IPS DF 6.9 (cell line): ENCODE results near the gene ZNF174.

ENCODE experiments used
- DNase-seq: peaks from one replicate; pipeline ENCODE4 v3.0.0-alpha.2; 2013; ENCODE audit warnings: low read depth, low spot score
- H3K27ac ChIP-seq: one replicate; pipeline ENCODE4 v1.5.1; 2013; ENCODE audit warnings: low read length, control low read depth
- H3K27me3 ChIP-seq: 2 replicates; pipeline ENCODE4 v1.6.1; 2013; ENCODE audit warnings: mild to moderate bottlenecking, low read length; ENCODE audit not compliant: control insufficient read depth, insufficient read depth
- H3K36me3 ChIP-seq: 2 replicates; pipeline ENCODE4 v1.6.1; 2013; ENCODE audit warnings: low read length; ENCODE audit not compliant: control insufficient read depth, insufficient read depth
- H3K4me1 ChIP-seq: 2 replicates; pipeline ENCODE4 v1.6.1; 2013; ENCODE audit warnings: low read length; ENCODE audit not compliant: control insufficient read depth, insufficient read depth
- H3K4me3 ChIP-seq: 2 replicates; pipeline ENCODE4 v1.5.1; 2013; ENCODE audit warnings: mild to moderate bottlenecking, low read length
- H3K9me3 ChIP-seq: 2 replicates; pipeline ENCODE4 v1.6.1; 2013; ENCODE audit warnings: low read length, inconsistent platforms; ENCODE audit not compliant: control insufficient read depth, insufficient read depth
- WGBS: extraction: QIAGEN DNeasy Blood & Tissue Kit; methylation state at CpG from one replicate; pipeline ENCODE4 v1.1.7; 2013; ENCODE audit warnings: mixed read lengths, missing lambda C conversion rate; ENCODE audit not compliant: insufficient read length, insufficient coverage; 5-methylcytosine and 5-hydroxymethylcytosine counted together

ZNF174 gene

DNA sequence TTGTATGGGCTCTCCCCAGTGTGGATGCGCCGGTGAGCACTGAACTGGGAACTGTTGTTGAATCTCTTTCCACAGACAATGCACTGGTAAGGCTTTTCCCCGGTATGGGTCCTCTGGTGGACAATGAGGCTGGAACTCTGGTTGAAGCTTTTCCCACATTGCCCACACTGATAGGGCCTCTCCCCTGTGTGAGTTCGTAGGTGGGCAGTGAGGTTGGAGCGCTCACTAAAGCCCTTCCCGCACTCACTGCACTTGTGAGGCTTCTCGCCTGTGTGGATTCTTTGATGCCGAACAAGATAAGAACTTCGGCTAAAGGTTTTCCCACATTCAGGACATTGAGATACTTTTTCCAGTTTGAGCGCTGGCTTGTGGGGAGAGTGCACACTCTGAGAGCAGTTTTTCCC, 18.0 kb upstream of the ZNF174 start:
- Histone ChIP-seq H3K27ac (no peak overlapping the region), H3K4me1 (no peaks in the 10 kb centered on the region), H3K9me3 (peaks cover 27% of the 10 kb centered on the region), H3K4me3 (no peak overlapping the region), H3K36me3 (peaks cover 29% of the 10 kb centered on the region), H3K27me3 (no peaks in the 10 kb centered on the region)
- no CpG with 5 or more reads among the region's 10 CpGs for WGBS
- no peak for DNase-seq

DNA sequence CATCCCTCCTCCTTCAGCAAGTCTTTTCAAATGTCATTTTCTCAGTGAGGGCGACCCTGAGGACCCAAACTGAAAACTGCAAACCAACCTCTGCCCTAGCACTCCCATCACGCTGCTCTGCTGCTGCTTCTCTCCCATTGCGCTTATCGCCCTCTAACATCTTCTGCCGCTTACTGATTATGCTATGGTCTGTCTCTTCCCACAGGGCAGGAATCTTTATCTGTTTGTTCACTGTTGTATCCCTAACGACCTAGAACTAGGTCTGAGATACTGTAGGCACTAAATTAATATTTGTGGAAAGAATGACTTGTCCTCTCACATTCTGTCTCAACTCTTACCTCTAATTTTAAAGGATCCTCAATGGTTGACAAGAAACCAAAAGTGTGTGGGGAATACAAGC, 12.7 kb upstream of the ZNF174 start:
- Histone ChIP-seq H3K27ac (no peak overlapping the region), H3K9me3 (peaks cover 11% of the 10 kb centered on the region), H3K27me3 (no peaks in the 10 kb centered on the region), H3K4me3 (no peak overlapping the region), H3K36me3 (peaks cover 29% of the 10 kb centered on the region), H3K4me1 (no peaks in the 10 kb centered on the region)
- WGBS = no CpG with 5 or more reads among the region's 6 CpGs
- no peak for DNase-seq

DNA sequence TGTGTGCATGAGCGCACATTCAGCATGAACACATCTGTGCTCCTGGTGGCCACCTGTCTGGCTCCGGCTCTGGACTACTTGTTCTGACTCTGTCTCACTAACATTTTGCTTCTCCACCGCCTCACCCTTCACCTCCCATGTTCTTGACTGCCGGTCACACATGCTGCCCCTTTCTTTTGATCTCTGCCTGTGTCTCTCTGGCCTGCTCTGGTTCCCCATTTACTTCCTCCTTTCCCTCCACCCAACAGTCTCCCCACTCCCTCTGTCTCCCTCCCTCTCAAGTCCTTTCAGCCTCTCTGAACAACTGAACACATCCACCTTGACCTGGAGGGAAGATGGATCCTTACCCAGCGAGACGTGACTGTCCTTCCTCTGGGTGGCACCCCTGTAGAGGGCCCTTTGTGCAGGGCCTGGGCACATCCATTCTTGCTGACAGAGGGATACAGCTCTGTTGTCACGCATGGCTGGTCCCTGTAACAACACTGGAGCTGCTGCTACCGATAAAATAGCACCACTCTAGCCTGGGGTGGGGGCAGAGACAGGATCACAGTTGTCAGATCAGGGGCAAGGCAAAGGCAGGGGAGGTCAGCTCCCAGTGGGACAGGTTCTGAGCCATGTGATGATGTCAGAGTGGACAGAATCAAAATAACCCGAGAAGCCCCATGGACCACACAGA, 11.2 kb upstream of the ZNF174 start:
- peaks cover 2% of the 10 kb centered on the region; the same call in 1 of the 2 replicates for H3K9me3 ChIP-seq
- H3K4me3 ChIP-seq = no peak overlapping the region
- no peaks in the 10 kb centered on the region for H3K4me1 ChIP-seq
- no peak for DNase-seq
- no CpG with 5 or more reads among the region's 9 CpGs for WGBS
- no peak overlapping the region for H3K27ac ChIP-seq
- H3K27me3 ChIP-seq = no peaks in the 10 kb centered on the region
- H3K36me3 ChIP-seq = peaks cover 20% of the 10 kb centered on the region

DNA sequence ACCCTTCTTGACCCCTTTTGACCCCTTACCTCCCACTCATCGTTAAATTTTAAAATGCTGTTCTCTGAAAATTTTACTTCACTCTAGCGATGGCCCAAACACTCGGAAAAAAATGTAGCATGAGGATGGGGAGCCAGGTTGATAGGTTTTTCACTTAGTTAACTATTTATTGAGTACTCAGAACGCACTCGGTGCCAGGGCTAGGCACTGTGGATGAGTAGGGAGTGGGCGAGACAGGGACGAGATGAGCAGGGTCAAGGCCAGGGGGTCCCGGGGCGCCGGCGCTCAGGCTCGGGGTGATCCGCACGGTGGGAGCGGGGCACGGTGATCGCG, 603 bp upstream of the ZNF174 start:
- no peak for DNase-seq
- WGBS = no CpG with 5 or more reads among the region's 18 CpGs
- H3K27me3 ChIP-seq = no peaks in the 10 kb centered on the region
- peaks cover 11% of the 10 kb centered on the region for H3K36me3 ChIP-seq
- no peaks in the 10 kb centered on the region for H3K9me3 ChIP-seq
- peak overlapping the region; percentile 57 for H3K4me3 ChIP-seq
- no peak overlapping the region for H3K27ac ChIP-seq
- H3K4me1 ChIP-seq = no peaks in the 10 kb centered on the region

DNA sequence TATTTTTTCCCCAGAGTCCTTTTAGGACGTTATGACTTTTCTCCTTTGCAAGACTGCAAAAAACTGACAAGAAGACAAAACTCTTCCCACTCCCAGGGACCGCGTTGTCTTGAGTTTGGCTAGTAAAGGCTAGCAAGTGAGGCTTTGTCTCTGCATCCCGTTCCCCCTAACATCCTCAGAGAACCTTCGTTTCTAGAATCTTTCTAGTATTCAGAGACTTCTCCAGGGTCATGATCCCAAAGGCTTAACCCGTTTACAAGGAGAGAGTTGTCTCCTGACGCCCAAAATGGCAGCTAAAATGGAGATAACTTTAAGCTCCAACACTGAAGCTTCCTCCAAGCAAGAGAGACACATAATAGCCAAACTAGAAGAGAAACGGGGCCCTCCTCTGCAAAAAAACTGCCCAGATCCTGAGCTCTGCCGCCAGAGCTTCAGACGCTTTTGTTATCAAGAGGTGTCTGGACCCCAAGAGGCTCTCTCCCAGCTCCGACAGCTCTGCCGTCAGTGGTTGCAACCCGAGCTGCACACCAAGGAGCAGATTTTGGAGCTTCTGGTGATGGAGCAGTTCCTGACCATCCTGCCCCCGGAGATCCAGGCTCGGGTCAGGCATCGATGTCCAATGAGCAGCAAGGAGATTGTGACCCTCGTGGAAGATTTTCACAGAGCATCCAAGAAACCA, 843 bp downstream of the ZNF174 start:
- Histone ChIP-seq H3K9me3 (no peaks in the 10 kb centered on the region), H3K4me1 (no peaks in the 10 kb centered on the region), H3K27ac (no peak overlapping the region), H3K27me3 (no peaks in the 10 kb centered on the region), H3K36me3 (peaks cover 6% of the 10 kb centered on the region), H3K4me3 (peak overlapping the region; percentile 83; the same call in 1 of the 2 replicates)
- no CpG with 5 or more reads among the region's 17 CpGs for WGBS
- no peak for DNase-seq

DNA sequence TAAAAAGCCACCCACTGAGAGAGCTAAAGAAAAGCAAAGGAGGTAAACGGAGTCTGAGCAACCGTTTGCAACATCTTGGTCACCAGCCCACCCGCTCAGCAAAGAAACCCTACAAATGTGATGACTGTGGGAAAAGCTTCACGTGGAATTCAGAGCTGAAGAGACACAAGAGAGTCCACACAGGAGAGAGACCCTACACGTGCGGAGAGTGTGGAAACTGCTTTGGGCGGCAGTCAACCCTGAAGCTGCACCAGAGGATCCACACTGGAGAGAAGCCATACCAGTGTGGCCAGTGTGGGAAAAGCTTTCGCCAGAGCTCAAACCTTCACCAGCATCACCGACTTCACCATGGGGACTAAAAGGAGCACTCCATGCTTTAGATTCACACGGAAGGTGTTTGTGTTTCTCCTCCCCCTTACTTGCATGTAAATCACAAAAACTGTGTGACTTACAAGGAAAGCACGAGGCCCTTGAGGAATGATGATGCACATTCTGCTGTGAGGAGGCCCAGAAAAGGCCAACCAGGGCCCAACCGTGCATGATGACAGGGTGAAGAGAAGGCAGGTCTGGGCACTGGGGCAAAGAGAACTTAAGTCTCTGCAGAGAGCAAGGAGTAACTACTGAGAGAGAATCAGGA, 7.7 kb downstream of the ZNF174 start:
- peaks cover 12% of the 10 kb centered on the region for H3K36me3 ChIP-seq
- H3K27ac ChIP-seq = no peak overlapping the region
- no peaks in the 10 kb centered on the region for H3K27me3 ChIP-seq
- no peak overlapping the region for H3K4me3 ChIP-seq
- peaks cover 16% of the 10 kb centered on the region for H3K9me3 ChIP-seq
- DNase-seq = no peak
- H3K4me1 ChIP-seq = no peaks in the 10 kb centered on the region
- WGBS = no CpG with 5 or more reads among the region's 12 CpGs

DNA sequence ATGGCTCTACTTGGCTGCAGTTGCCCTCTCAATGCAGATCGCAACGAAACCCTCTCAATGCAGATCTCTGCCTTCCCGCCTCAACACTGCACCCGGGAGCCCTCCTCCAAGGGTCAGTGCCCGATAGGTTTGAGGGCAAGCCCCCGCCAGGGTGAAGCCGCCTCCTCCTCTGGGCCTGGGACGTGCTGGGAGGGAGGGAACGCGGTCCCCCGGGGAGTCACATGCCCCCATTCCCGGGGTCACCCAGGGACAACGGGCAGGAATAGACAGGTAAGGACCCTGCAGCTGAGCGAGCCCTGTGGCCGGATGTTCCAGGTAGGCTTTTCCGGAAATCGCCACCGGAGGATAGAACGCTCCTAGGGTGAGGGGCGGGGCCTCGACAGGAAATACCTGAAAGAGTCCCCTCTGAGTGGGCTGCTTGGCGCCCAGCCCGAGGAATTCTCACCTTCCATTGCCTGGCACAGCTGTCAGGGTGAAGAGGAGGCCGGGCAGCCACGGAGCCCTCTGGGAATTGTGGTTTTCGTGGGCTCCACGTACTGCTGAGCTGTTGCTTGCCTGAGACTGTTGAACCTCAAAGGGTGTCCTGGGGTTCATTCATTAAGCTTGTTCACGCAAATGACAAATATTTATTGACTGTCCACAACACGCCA, 12.8 kb downstream of the ZNF174 start:
- no peak for DNase-seq
- peaks cover 2% of the 10 kb centered on the region for H3K36me3 ChIP-seq

DNA sequence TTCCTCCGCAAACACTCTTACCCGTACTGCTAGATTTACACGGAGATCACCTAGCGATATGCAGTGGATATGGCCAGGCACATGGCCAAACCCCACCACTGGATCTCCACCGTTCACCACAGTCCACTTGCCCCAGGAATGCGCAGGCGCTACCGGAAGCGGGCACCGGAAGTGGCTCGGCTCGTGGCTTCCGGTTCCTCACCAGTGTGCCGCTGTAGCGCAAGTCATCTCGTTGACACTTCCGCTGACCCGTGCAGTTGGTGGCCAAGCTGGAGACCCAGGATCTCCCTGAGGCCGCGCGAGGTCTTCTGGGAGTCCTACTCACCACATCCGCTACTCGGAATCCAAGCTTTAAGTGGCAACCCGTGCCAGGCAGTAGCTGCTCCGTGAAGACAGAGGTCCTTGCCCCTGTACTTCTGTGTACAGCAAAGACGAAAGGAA, 30.8 kb downstream of the ZNF174 start:
- no peak for DNase-seq
- H3K9me3 ChIP-seq = no peaks in the 10 kb centered on the region
- H3K36me3 ChIP-seq = no peaks in the 10 kb centered on the region
- no CpG with 5 or more reads among the region's 26 CpGs for WGBS
- no peaks in the 10 kb centered on the region for H3K4me1 ChIP-seq
- no peak overlapping the region for H3K27ac ChIP-seq
- no peak overlapping the region for H3K4me3 ChIP-seq
- no peaks in the 10 kb centered on the region for H3K27me3 ChIP-seq

More for the DNA sequence above, 12.8 kb downstream of the ZNF174 start:
- no peaks in the 10 kb centered on the region for H3K4me1 ChIP-seq
- no CpG with 5 or more reads among the region's 29 CpGs for WGBS
- no peak overlapping the region for H3K27ac ChIP-seq
- H3K4me3 ChIP-seq = no peak overlapping the region
- H3K27me3 ChIP-seq = no peaks in the 10 kb centered on the region
- H3K9me3 ChIP-seq = peaks cover 3% of the 10 kb centered on the region

- Histone ChIP-seq H3K4me3 (no peak overlapping the region), H3K36me3 (no peaks in the 10 kb centered on the region), H3K27me3 (no peaks in the 10 kb centered on the region), H3K27ac (no peak overlapping the region), H3K9me3 (no peaks in the 10 kb centered on the region), H3K4me1 (no peaks in the 10 kb centered on the region)
- no peak for DNase-seq
Observed at GRCh38 chr16:3434373-3434772, 33.4 kb downstream of the ZNF174 start.

DNA sequence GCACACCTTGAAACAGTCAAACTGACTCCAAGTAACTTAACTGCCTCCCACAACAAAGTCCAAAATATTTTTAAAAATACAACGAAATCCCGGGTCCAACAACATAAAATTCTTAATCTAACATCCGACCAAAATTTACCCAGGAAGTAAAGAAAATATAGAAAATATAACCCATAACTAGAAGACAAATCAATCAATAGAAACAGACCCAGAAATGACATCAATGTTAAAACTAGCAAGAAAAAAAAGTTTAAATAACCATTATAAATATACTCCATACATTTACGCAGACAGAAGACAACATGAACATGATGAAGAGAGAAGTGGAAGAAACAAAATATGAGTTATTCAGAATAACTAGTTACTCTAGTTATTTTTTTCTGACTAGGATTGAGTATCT, 38.6 kb downstream of the ZNF174 start:
- no peaks in the 10 kb centered on the region for H3K27me3 ChIP-seq
- no peak overlapping the region for H3K4me3 ChIP-seq
- no peak for DNase-seq
- H3K9me3 ChIP-seq = no peaks in the 10 kb centered on the region
- WGBS = 100% methylated on average over 3 of the region's 4 CpGs
- no peaks in the 10 kb centered on the region for H3K36me3 ChIP-seq
- no peak overlapping the region for H3K27ac ChIP-seq
- no peaks in the 10 kb centered on the region for H3K4me1 ChIP-seq
